Smooth muscle cell (in vitro differentiated cells): ENCODE data around the gene GRK5. TPM values are rescaled to one million over a fixed set of nuclear protein-coding genes. Genes with fewer than 3 reads are reported as not detected.

Source experiments
- DNase-seq: peaks from one replicate; lab custom pipeline; 2025; ENCODE audit not compliant: unreplicated experiment; lab: John Stamatoyannopoulos, UW
- H2AFZ ChIP-seq: fragments of 200-600 bp; sonication (generic); 2 replicates; pipeline ENCODE4 v1.6.0; 2016; ENCODE audit warnings: antibody characterized with exemption, low read depth, mild to moderate bottlenecking
- H3F3A ChIP-seq: fragments of 200-600 bp; sonication (generic); 2 replicates; pipeline ENCODE4 v1.6.0; 2017; ENCODE audit warnings: antibody characterized with exemption, low read depth
- H3K27ac ChIP-seq: fragments of 200-600 bp; sonication (generic); 2 replicates; pipeline ENCODE4 v1.5.1; 2016; ENCODE audit warnings: low read depth, mild to moderate bottlenecking
- H3K27me3 ChIP-seq: fragments of 200-600 bp; sonication (generic); 2 replicates; pipeline ENCODE4 v1.6.1; 2016; ENCODE audit warnings: low read depth, mild to moderate bottlenecking
- H3K36me3 ChIP-seq: fragments of 200-600 bp; sonication (generic); 2 replicates; pipeline ENCODE4 v1.5.1; 2016; ENCODE audit warnings: low read depth
- H3K4me1 ChIP-seq: fragments of 200-600 bp; sonication (generic); 2 replicates; pipeline ENCODE4 v1.5.1; 2016; ENCODE audit warnings: low read depth
- H3K4me2 ChIP-seq: fragments of 200-600 bp; sonication (generic); 2 replicates; pipeline ENCODE4 v1.6.0; 2016; ENCODE audit warnings: mild to moderate bottlenecking
- H3K4me3 ChIP-seq: fragments of 200-600 bp; sonication (generic); 2 replicates; pipeline ENCODE4 v1.5.1; 2016; ENCODE audit warnings: mild to moderate bottlenecking
- H3K79me2 ChIP-seq: fragments of 200-600 bp; sonication (generic); 2 replicates; pipeline ENCODE4 v1.6.0; 2016; ENCODE audit warnings: low read depth, mild to moderate bottlenecking
- H3K9ac ChIP-seq: fragments of 200-600 bp; sonication (generic); 2 replicates; pipeline ENCODE4 v1.6.0; 2016; ENCODE audit warnings: low read depth
- H3K9me3 ChIP-seq: fragments of 200-600 bp; sonication (generic); replicated peaks from 2 replicates; pipeline ENCODE4 v1.5.1; 2016; ENCODE audit warnings: low read depth
- H4K20me1 ChIP-seq: fragments of 200-600 bp; sonication (generic); 2 replicates; pipeline ENCODE4 v1.6.0; 2016; ENCODE audit warnings: low read depth
- CTCF ChIP-seq: fragments of 200-600 bp; sonication (generic); IDR thresholded peaks from 2 replicates; pipeline ENCODE4 v1.5.1; 2017; ENCODE audit warnings: borderline replicate concordance, mild to moderate bottlenecking, antibody characterized with exemption; ENCODE audit not compliant: insufficient read depth, poor library complexity, severe bottlenecking
- WGBS: methylation state at CpG from one replicate; pipeline ENCODE4 v1.1.7; 2016; ENCODE audit warnings: low lambda C conversion rate; 5-methylcytosine and 5-hydroxymethylcytosine counted together
- polyA plus RNA-seq: library from polyadenylated mRNA; unstranded; fragments of >200 nt; fragmentation: Nextera tagmentation; extraction: Ambion mirVana; gene quantifications from 2 replicates; pipeline ENCODE4 v1.2.1, GENCODE V29; 2016
- total RNA-seq: library from RNA; depleted of rRNA; stranded (reverse); fragments of >200 nt; gene quantifications from 2 replicates; pipeline ENCODE4 v1.2.3, GENCODE V29; 2014

Gene GRK5
- total and polyA plus RNA-seq, 2 experiments from 2014 or later = 4.4 to 5.2 TPM

DNA sequence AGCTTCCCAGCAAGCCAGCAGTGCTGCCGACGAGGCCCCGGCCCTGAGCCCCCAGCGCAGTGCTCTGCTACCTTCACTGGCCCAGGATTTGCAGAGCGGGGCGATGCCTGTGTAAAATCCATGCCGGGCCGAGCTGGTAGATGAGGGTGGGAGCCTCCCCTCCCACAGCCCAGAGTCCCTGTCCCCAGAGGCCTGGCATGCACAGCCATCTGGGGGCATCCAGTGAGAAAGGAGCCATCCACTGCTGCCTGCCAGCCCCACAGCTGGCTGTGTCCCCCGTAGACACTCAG, 218.5 kb downstream of the GRK5 start:
- Histone ChIP-seq H3K9ac (no peak overlapping the region), H3K4me1 (peaks cover 12% of the 10 kb centered on the region)

GRCh38 chr10:119426699-119427098, 219.3 kb downstream of the GRK5 start:
- Histone ChIP-seq H4K20me1 (peaks cover 30% of the 10 kb centered on the region), H3K4me3 (no peak overlapping the region), H3K9me3 (no peaks in the 10 kb centered on the region), H3K4me2 (no peak overlapping the region), H3K27me3 (no peaks in the 10 kb centered on the region), H2AFZ (no peak overlapping the region), H3K27ac (no peak overlapping the region), H3K9ac (no peak overlapping the region), H3K4me1 (peaks cover 8% of the 10 kb centered on the region), H3K36me3 (no peaks in the 10 kb centered on the region), H3F3A (peaks cover 2% of the 10 kb centered on the region), H3K79me2 (no peaks in the 10 kb centered on the region)
- no peak for DNase-seq
- no peak for TF ChIP-seq CTCF
- WGBS = 80% methylated on average over 5 of the region's 5 CpGs

More for the DNA sequence above, 218.5 kb downstream of the GRK5 start:
- peaks cover 5% of the 10 kb centered on the region for H3F3A ChIP-seq
- no peaks in the 10 kb centered on the region for H3K9me3 ChIP-seq
- H2AFZ ChIP-seq = no peak overlapping the region
- H3K36me3 ChIP-seq = no peaks in the 10 kb centered on the region
- H4K20me1 ChIP-seq = peaks cover 30% of the 10 kb centered on the region
- WGBS = 98% methylated on average over 9 of the region's 9 CpGs
- H3K79me2 ChIP-seq = no peaks in the 10 kb centered on the region
- no peak overlapping the region for H3K27ac ChIP-seq
- DNase-seq = no peak
- TF ChIP-seq CTCF = no peak
- no peak overlapping the region for H3K4me3 ChIP-seq
- no peaks in the 10 kb centered on the region for H3K27me3 ChIP-seq
- H3K4me2 ChIP-seq = no peak overlapping the region

GRCh38 chr10:119427263-119427864, 220.0 kb downstream of the GRK5 start:
- Histone ChIP-seq H3K79me2 (no peaks in the 10 kb centered on the region), H3K4me3 (no peak overlapping the region), H3K9ac (no peak overlapping the region), H3K4me2 (no peak overlapping the region), H3F3A (no peaks in the 10 kb centered on the region), H3K9me3 (no peaks in the 10 kb centered on the region), H4K20me1 (peaks cover 27% of the 10 kb centered on the region), H3K4me1 (peaks cover 1% of the 10 kb centered on the region), H2AFZ (no peak overlapping the region), H3K36me3 (no peaks in the 10 kb centered on the region), H3K27ac (no peak overlapping the region), H3K27me3 (no peaks in the 10 kb centered on the region)
- DNase-seq = no peak
- 98% methylated on average over 7 of the region's 8 CpGs for WGBS
- no peak for TF ChIP-seq CTCF

- H3F3A ChIP-seq = no peaks in the 10 kb centered on the region
- no peak overlapping the region for H2AFZ ChIP-seq
- no peak overlapping the region for H3K27ac ChIP-seq
- peaks cover 25% of the 10 kb centered on the region for H4K20me1 ChIP-seq
- H3K79me2 ChIP-seq = no peaks in the 10 kb centered on the region
- 18% methylated on average over 14 of the region's 14 CpGs for WGBS
- H3K4me3 ChIP-seq = no peak overlapping the region
- no peaks in the 10 kb centered on the region for H3K4me1 ChIP-seq
- peak overlapping the region; percentile 54 for H3K4me2 ChIP-seq
- TF ChIP-seq CTCF = no peak
- H3K9me3 ChIP-seq = no peaks in the 10 kb centered on the region
- no peak overlapping the region for H3K9ac ChIP-seq
- H3K27me3 ChIP-seq = no peaks in the 10 kb centered on the region
- DNase-seq = no peak
- no peaks in the 10 kb centered on the region for H3K36me3 ChIP-seq
Observed at GRCh38 chr10:119428789-119429188, 221.4 kb downstream of the GRK5 start.
